T1000 (cell line): ENCODE data around the gene SCRN2.
A peak's percentile ranks its signal among the peaks of the same experiment; 100 is the strongest.

Source experiments
- DNase-seq: peaks from one replicate; lab custom pipeline; 2025; ENCODE audit warnings: mixed read lengths; lab: John Stamatoyannopoulos, UW

SCRN2 gene

GRCh38 chr17:47821424-47822391, 19.4 kb downstream of the SCRN2 start, which contains the start of gene OSBPL7:
Gene OSBPL7 (minus strand): TSS chr17:47821794. CDS start chr17:47820278, 1,516 bp downstream.
- peak; percentile 76 for DNase-seq

- DNase-seq: no peak
Measured at GRCh38 chr17:47821031-47821423, 20.0 kb downstream of the SCRN2 start.

DNA sequence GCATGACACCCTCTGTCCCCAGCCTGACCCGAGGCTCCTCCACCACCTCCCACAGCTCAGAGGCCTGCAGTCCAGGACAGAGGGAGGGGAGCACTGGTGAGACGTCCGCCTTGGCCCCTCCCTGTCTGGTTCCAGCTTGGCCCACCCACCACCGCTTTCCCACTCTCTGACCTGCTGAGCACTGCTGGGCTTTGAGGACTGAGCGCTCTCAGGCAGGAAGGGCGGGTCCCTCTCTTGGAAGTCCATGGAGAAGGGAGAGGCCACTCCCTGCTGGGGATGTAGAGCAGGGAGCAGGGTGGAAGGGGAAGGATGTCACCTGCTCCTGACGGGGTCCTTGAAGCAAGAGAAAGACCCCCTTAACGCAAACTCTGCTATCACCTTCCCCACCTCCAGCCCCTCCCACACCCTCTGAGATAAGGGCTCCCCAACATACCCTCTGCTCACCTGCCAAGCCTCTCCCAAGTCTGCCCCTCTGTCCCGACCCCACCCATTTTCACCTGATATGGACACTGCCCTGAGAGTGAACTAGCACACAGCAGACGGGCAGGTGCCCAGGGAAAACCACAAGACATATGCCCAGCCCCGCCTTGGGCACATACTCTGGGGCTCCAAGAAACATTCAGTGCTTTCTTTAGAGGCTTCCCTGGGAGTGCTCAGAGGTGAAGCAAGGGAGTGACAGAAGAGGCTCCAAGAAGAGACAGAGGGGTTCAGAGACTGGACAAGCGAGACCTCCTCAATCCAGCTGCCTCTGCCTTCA, 20.9 kb downstream of the SCRN2 start:
- no peak for DNase-seq

- DNase-seq: no peak
Measured at GRCh38 chr17:47819475-47819874, 21.6 kb downstream of the SCRN2 start.

DNA sequence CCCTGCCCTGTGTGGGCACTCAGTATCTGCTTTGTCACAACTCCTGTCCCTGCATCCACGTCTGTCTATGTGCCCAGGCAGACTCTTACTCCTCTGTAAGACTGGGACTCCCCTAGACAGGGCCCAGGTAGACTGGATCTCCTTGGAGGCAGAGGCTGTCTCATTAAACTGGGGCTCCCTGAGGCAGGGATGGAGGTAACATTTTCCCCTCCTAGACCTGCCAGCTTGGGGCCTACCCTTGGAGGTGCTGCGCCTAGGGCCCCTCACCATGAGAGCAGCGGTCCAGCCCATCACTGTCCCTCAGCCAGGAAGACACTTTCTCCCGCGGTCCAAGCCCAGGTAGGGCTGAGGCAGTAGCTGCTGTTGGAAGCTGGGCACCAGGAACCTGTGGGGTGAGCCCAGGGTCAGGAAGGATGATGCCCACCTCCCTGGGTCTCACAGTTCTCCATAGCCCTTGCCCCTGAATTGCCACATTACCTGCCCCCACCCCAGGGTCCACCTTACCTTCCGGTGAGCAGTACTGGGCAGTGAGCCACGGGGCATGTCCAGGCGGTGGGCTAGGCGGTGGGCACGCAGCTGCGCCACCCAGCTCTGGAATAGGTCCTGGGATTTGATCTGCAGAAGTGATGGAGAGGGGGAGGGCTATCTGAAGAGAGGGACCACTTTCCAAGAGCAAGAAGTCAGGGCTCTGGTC, 22.9 kb downstream of the SCRN2 start:
- no peak for DNase-seq

- DNase-seq: no peak
Measured at GRCh38 chr17:47816947-47817346, 24.1 kb downstream of the SCRN2 start.

DNA sequence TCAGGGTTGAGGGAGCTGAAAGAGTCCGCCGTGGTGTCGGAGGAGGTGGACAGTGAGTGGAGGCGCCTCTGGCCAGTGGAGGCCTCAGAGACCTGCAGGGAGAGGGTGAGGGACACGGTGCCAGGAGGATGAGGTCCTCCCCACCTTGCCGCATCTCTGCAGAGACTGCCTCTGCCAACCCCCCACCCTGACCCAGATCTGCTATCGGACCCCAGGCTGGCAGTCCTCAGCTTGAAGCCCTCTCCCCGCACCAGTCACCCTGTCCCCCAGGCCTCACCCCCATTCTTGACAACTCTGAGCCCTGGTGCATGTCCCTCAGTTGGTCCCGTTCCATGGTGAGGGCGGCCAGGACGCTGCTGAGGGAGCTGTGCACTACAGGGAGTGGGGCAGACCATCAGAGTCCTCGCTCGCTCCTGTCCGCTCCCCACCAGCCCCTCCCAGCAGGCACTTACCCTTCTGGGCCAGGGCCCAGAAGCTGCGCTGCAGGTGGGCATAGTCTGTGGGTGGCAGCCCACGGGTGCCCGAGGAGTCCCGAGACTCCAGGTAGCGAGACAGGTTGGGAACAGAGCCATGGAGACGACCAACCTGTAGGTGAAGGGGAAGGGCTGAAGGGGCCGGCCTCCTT, 24.9 kb downstream of the SCRN2 start:
- no peak for DNase-seq

GRCh38 chr17:47815106-47815918, 25.8 kb downstream of the SCRN2 start:
- DNase-seq: no peak

DNA sequence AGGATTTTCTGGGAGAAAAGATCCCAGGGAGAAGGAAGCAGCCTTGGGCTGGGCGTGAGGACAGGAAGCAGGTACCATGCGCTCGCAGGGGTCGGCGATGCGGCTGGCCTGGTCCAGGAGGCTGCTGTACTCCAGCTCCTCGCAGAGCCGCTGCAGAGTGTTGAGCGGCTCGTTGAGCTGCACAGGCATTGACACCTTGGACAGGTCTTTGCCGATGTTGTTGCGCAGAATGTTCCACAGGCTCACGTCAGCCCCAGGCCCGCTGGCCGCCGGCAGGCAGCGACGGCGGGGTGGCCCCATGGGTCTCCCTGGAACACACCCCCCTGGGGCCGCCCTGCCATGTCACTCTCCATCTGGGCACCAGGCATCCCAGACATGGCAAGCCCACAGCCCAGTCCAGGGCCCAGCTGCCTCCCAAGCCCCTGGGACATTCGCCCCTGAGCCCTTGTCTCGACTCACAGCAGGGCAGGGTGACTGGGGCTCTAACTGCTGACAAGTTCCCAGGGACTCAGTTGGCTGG, 27.5 kb downstream of the SCRN2 start:
- DNase-seq: no peak

GRCh38 chr17:47813077-47813476, 28.0 kb downstream of the SCRN2 start:
- DNase-seq: no peak

GRCh38 chr17:47812146-47812920, 28.7 kb downstream of the SCRN2 start:
- DNase-seq: no peak

DNA sequence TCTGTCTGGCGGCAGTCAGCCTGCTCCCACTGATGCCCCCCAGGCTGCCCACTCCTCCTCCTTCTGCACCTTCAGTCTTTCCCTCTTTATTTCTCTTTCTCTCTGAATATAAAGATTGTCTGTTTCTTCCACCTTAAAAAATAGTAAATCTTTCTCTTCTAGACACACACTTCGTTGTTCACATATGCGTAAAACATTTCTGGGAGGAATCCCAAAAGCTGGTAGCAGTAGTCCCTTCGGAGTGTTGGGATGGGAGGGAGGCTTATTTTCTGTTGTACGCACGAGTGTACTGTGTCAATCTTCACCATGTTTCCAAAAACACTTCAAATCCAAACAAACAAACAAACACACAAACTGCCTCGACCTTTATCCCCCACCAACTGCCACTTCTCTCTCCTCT, 29.4 kb downstream of the SCRN2 start:
- no peak for DNase-seq

DNA sequence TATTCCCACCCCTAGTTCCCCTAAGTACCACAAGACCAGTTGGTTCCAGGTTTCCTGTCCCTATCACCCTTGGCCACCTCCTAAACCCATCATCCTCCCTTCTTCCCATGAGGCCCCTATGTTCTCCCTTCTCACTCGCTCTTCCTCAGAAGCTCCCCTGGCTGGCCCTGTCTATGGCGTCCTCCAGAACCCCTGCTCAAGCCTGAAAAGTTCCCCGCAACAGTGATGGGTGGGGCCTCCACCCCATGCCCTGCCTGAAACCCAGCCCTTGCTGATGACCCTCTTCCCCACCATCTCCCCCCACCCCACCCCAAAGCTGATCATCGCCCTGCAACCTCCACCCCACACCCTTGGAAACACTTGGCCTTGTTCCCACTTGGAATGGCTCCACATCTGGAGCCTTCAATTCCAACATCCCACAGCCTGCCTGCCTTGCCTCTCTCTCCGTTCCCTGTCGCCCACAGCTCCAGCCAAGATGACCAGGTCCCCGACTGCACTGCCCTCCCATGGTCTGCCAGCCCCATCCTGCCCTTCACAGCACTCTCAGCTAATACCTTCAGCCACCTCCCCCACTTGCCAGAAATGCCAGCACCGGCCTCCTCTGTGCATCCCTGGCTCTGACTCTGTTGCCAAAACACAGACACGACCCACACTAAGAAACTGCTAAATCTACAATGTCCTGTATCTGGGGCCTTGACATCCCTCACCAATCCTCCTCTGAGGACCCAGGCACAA, 30.0 kb downstream of the SCRN2 start:
- DNase-seq: no peak

- DNase-seq: peak; percentile 62
Measured at GRCh38 chr17:47810200-47810821, 30.8 kb downstream of the SCRN2 start.

DNA sequence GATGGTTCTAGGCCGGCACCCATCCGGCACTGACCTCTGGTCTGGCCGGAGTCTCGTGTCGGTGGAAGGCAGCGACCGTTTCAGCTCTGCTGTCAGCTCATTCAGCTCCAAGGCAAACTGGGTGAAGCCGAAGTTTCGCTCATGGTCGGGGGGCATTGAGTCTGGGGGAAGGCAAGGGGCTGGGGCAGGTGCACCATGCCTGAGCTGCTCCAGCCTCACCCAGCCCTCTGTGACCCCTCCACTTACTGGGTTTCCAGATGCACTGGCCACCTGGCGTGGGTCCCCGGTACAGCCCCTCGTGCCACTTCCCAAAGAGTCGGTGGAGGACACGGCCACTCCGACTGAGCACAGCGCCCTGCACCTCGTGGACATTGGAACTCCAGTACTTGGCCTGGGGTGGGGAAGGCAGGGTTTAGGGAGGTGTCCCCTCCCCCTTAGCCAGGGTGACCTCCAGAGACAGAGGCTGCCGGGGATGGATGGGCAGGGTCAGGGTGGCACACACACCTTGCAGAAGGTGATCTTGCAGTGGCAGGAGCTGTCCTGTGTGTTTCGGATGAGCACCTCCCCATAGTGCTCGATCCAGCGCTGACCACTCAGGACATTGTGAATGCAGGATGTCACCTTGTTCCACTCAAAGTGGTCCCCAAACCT, 32.1 kb downstream of the SCRN2 start:
- no peak for DNase-seq

DNA sequence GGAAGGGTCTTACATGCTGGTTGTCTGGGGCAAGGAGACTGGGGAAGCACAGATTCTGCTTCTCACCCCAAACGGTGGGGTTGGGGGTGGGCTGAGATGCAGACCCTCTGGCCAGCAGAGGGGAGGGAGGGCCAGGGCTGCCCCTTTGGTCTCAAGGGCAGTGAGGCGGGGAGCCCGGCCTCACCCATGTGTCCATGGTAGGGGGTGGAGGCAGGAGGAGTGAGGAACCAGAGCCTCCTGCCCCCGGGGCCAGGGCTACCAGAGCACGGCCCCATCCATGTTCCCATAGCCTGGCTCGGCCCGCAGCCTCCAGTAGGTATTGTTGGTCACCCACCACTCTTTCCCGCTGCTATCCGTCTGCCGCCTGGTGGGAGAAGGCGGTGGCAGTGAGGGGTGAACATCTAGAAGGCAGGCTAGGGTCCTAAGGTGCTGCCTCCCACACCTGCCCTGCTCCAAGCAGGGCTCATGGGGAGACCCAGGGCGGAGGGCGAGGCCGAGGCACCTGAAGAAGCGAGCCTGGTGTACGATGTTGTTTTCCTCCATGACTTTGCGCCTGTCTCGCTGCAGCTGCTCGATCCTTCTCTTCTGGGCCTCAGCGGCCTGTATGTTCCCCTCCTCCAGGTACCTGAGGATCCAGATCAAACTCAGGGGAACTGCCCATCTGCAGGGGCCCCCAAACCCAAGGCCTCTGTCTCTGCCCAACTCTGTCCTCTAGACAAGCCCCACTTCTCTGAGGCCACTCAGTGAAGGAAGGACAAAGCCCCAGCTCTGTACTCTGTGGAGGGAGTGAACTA, 32.8 kb downstream of the SCRN2 start:
- DNase-seq: no peak

DNA sequence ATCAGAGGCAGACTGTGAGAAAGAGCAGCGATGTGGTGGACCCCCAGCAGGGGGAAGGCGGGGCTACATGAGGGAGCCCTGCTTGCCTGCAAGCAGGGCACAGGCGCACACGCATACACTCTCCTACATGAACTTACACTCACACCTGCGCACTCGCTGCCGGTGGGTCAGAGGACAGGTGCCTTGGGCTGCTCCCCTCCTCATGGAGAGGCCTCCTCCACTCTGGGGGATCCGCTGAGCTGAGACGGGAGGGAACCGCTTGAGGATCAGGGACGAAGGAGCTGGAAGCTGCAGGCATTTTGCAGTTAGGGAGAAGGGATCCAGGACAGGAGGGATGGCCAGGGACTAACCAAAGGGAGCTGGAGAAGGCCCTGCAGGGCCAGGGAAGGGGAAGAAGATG, 33.7 kb downstream of the SCRN2 start:
- no peak for DNase-seq

DNA sequence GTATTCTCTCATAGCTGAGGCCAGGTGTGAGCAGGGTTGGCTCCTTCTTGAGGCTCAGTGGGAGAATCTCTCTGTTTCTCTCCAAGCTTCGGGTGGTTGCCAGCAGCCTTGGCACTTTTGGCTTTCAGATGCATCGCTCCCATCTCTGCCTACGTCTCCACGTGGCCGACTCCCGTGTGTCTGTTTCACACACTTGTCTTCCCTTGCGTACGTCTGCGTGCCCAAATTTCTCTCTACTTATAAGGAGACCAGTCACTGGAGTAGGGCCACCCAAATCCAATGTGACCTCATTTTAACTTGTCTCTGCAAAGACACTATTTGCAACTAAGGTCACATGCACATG, 34.2 kb downstream of the SCRN2 start:
- no peak for DNase-seq
